Left lung (tissue), 10 donors: ENCODE data around the gene ERCC6. TPM values are rescaled to one million over a fixed set of nuclear protein-coding genes. Genes with fewer than 3 reads are reported as not detected.

ENCODE experiments used
- ATAC-seq: fragments of 200-7000 bp; cut with Tn5 transposase; one replicate; pipeline ENCODE4 v1.9.1; 2020; ENCODE audit warnings: moderate library complexity
- DNase-seq, 4 donors: peaks; one replicate each; pipeline ENCODE4 v3.0.0-alpha.2; 2013 to 2020
- H3K27ac ChIP-seq, 2 donors: fragments of 200-600 bp; sonication (generic) in 1 of 2; one replicate each; pipeline versions ENCODE4 v1.5.0 to v1.8.0; 2020 to 2021
- H3K27me3 ChIP-seq, 2 donors: fragments of 200-600 bp; sonication (generic) in 1 of 2; one replicate each; pipeline versions ENCODE4 v1.5.0 to v1.8.0; 2020 to 2021
- H3K36me3 ChIP-seq, 2 donors: fragments of 200-600 bp; sonication (generic) in 1 of 2; one replicate each; pipeline versions ENCODE4 v1.5.0 to v1.8.0; 2020 to 2021
- H3K4me1 ChIP-seq, 2 donors: fragments of 200-600 bp; one replicate each; pipeline ENCODE4 v1.8.0; 2021
- H3K4me3 ChIP-seq, 2 donors: fragments of 200-600 bp; sonication (generic) in 1 of 2; one replicate each; pipeline versions ENCODE4 v1.5.0 to v1.8.0; 2020 to 2021; ENCODE audit warnings: mild to moderate bottlenecking in 1 of 2
- H3K9me3 ChIP-seq, 2 donors: fragments of 200-600 bp; sonication (generic) in 1 of 2; one replicate each; pipeline versions ENCODE4 v1.5.0 to v1.8.0; 2020 to 2021
- intact Hi-C, 2 donors: fragments of 100-400 bp; cut with DNase I; formaldehyde crosslinking; loops; one replicate each; pipeline versions ENCODE4 v1.11.2 to v1.14.2; 2022
- polyA plus RNA-seq, 6 donors: library from polyadenylated mRNA; unstranded; fragments of 120-200 nt; gene quantifications; one replicate each; pipeline ENCODE4 v1.2.1, GENCODE V29; 2013; ENCODE audit not compliant: insufficient read length in 6 of 6
- total RNA-seq, 2 donors: library from RNA; stranded (reverse); fragmentation: NEBNext Ultra II Directional; extraction: Animal tissue kit (Norgen Biotek cat#: 25700); gene quantifications; one replicate each; pipeline ENCODE4 v1.2.1, GENCODE V29; 2021
- TF ChIP-seq, protein P1 (sequence below), 2 donors: fragments of 200-600 bp; sonication (generic) in 1 of 2; IDR thresholded peaks; one replicate each; pipeline versions ENCODE4 v1.5.0 to v1.8.0; 2021; ENCODE audit warnings: antibody characterized with exemption in 2 of 2
- donor health status: DM: no; HTN: yes; CAD: no.
- donor health status: DM: no; HTN: no; CAD: no.

The ERCC6 gene
- total and polyA plus RNA-seq, 8 donors, result 16.5 to 26.6 (median 19.1) TPM

- intact Hi-C loops, result no loop called here
- TF ChIP-seq, protein P1, sequence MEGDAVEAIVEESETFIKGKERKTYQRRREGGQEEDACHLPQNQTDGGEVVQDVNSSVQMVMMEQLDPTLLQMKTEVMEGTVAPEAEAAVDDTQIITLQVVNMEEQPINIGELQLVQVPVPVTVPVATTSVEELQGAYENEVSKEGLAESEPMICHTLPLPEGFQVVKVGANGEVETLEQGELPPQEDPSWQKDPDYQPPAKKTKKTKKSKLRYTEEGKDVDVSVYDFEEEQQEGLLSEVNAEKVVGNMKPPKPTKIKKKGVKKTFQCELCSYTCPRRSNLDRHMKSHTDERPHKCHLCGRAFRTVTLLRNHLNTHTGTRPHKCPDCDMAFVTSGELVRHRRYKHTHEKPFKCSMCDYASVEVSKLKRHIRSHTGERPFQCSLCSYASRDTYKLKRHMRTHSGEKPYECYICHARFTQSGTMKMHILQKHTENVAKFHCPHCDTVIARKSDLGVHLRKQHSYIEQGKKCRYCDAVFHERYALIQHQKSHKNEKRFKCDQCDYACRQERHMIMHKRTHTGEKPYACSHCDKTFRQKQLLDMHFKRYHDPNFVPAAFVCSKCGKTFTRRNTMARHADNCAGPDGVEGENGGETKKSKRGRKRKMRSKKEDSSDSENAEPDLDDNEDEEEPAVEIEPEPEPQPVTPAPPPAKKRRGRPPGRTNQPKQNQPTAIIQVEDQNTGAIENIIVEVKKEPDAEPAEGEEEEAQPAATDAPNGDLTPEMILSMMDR (IDR thresholded peaks at IDR 0.05), result no peak
- Histone ChIP-seq H3K4me1 (no peaks in the 10 kb centered on the region), H3K4me3 (no peak overlapping the region), H3K27ac (no peak overlapping the region), H3K9me3 (no peaks in the 10 kb centered on the region), H3K27me3 (no peaks in the 10 kb centered on the region), H3K36me3 (peaks cover 0 to 19% of the 10 kb centered on the region in 2 donors)
- DNase-seq, result no peak
- ATAC-seq, result no peak
Measured at GRCh38 chr10:49486738-49487137, 52.2 kb downstream of the ERCC6 start.

- ATAC-seq, result no peak
- intact Hi-C loops, result no loop called here
- Histone ChIP-seq H3K27ac (no peak overlapping the region), H3K9me3 (no peaks in the 10 kb centered on the region), H3K4me3 (no peak overlapping the region), H3K36me3 (peaks cover 0 to 20% of the 10 kb centered on the region in 2 donors), H3K27me3 (no peaks in the 10 kb centered on the region), H3K4me1 (no peaks in the 10 kb centered on the region)
- TF ChIP-seq, protein P1 (IDR thresholded peaks at IDR 0.05), result no peak
- DNase-seq, result no peak
Measured at GRCh38 chr10:49486009-49486408, 52.9 kb downstream of the ERCC6 start.

GRCh38 chr10:49484486-49485235, 54.3 kb downstream of the ERCC6 start:
- Histone ChIP-seq H3K9me3 (no peaks in the 10 kb centered on the region), H3K27me3 (no peaks in the 10 kb centered on the region), H3K27ac (no peak overlapping the region), H3K4me1 (no peaks in the 10 kb centered on the region), H3K4me3 (no peak overlapping the region), H3K36me3 (peaks cover 0 to 34% of the 10 kb centered on the region in 2 donors)
- no peak for ATAC-seq
- TF ChIP-seq, protein P1 (IDR thresholded peaks at IDR 0.05), result no peak
- DNase-seq, result no peak
- intact Hi-C loops, result no loop called here

GRCh38 chr10:49478819-49479218, 60.1 kb downstream of the ERCC6 start:
- TF ChIP-seq, protein P1 (IDR thresholded peaks at IDR 0.05), result no peak
- Histone ChIP-seq H3K27me3 (no peaks in the 10 kb centered on the region), H3K4me1 (no peaks in the 10 kb centered on the region), H3K9me3 (no peaks in the 10 kb centered on the region), H3K27ac (no peak overlapping the region), H3K36me3 (peaks cover 0 to 87% of the 10 kb centered on the region in 2 donors), H3K4me3 (no peak overlapping the region)
- ATAC-seq (no peak), DNase-seq (no peak)
- intact Hi-C loops, result no loop called here

DNA sequence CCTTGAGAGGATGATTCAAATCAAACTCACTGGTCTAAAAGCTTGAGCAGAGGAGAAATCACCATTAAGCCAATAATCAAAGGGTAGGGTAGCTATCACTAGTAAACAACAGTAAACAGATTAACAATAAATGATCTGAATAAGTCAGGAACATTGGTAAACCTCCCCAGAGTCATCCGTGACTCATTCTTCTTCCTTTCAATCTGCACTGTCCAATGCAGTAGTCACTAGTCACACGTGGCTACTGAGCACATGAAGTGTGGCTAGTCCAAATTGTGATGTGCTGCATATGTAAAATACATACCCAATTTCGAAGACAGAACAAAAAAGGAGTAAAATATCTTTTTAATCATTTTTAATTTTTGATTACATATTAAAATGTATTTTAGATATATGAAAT, 64.0 kb downstream of the ERCC6 start:
- TF ChIP-seq, protein P1 (IDR thresholded peaks at IDR 0.05), result no peak
- H3K9me3 ChIP-seq, result no peaks in the 10 kb centered on the region
- H3K36me3 ChIP-seq, result peaks cover 0 to 95% of the 10 kb centered on the region in 2 donors
- no peaks in the 10 kb centered on the region for H3K4me1 ChIP-seq
- no peaks in the 10 kb centered on the region for H3K27me3 ChIP-seq
- intact Hi-C loops, result no loop called here
- no peak overlapping the region for H3K4me3 ChIP-seq
- H3K27ac ChIP-seq, result no peak overlapping the region
- no peak for DNase-seq
- no peak for ATAC-seq
